Measurements from ENCODE around the gene TFRC. TPM values are rescaled to one million over a fixed set of nuclear protein-coding genes. Genes with fewer than 3 reads are reported as not detected.
"Not testable (repeated sequence)": the region's sequence is repeated elsewhere in the genome, so short reads cannot be mapped to it uniquely, and the experiment has no call there.

The TFRC gene
- total RNA-seq, 1 donor from 2014 or later = 268 TPM

DNA sequence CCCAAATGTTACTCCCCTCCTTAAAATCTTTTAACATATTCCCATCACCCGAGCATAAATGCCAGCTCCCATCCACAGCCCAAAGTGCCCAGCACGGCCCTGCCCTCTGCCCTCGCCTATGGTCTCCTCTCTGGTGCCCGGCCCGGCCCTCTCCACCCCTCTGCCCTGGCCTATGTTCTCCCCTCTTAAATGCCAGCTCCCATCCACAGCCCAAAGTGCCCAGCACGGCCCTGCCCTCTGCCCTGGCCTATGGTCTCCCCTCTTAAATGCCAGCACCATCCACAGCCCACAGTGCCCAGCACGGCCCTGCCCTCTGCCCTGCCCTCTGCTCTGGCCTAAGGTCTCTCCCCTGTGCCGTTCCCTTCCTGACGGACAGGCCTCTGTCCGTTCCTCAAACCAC lies 76.6 kb downstream of the TFRC start:
- DNase-seq (ENCODE audit: low read depth, low spot score) = not testable (repeated sequence)

DNA sequence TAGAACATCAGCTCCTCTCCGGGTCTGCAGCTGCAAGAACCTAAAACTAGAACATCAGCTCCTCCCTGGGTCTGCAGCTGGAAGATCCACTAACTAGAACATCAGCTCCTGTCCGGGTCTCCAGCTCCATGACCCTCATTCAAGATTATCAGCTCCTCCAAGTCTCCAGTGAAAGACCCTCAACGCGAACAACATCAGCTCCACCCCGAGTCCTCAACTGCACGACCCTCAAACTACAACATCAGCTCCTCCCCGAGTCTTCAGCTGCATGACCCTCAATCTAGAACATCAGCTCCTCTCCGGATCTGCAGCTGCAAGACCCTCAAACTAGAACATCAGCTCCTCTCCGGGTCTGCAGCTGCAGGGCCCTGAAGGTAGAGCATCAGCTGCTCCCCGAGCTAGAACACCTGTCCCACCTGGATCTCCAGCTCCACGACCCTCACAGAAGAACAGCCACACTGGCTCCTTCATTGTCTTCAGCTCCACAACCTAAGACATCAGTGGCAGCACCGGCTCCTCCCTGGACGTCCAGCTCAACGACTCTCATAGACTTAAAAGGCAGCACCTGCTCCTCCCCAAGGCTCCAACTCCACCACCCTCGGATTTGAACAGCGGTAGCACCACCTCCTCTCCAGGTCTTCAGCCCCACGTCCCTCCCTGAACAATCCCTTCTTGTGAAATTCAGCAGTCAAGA lies 77.4 kb downstream of the TFRC start:
- not testable (repeated sequence) for DNase-seq (ENCODE audit: low read depth, low spot score)

- no peak for DNase-seq (ENCODE audit: low read depth, low spot score)
Observed at GRCh38 chr3:196003611-196004010, 78.3 kb downstream of the TFRC start.

DNA sequence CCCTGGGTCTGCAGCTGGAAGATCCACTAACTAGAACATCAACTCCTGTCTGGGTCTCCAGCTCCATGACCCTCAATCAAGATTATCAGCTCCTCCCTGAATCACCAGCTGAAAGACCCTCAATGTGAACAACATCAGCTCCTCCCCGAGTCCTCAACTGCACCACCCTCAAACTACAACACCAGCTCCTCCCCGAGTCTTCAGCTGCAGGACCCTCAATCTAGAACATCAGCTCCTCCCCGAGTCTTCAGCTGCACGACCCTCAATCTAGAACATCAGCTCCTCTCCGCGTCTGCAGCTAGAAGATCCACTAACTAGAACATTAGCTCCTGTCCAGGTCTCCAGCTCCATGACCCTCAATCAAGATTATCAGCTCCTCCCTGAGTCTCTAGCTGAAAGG lies 79.2 kb downstream of the TFRC start:
- not testable (repeated sequence) for DNase-seq (ENCODE audit: low read depth, low spot score)

GRCh38 chr3:196001240-196001639 lies 80.7 kb downstream of the TFRC start:
- not testable (repeated sequence) for DNase-seq (ENCODE audit: low read depth, low spot score)

DNA sequence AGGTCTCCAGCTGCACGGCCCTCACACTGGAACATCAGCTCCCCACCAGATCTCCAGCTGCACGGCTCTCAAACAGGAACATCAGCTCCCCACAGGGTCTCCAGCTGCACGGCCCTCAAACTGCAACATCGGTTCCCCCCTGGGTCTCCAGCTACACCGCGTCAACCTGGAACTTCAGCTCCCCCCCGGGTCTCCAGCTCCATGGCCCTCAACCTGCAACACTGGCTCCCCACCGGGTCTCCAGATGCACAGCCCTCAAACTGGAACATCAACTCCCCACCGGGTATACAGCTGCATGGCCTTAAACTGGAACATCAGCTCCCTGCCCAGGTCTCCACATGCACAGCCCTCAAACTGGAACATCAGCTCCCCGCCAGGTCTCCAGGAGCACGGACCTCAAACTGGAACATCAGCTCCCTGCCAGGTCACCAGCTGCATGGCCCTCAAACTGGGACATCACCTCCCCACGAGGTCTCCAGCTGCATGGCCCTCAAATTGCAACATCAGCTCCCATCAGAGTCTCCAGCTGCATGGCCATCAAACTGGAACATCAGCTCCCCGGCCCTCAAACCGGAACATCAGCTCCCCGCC lies 81.4 kb downstream of the TFRC start:
- DNase-seq (ENCODE audit: low read depth, low spot score) = not testable (repeated sequence)

GRCh38 chr3:195999896-196000295 lies 82.0 kb downstream of the TFRC start:
- DNase-seq (ENCODE audit: low read depth, low spot score) = no peak

Other genes with a start within 250 kb of the TFRC start
- 8.0 and 10.5 TPM in 2 replicates for gene TNK2, start 173.5 kb downstream of the TFRC start, total RNA-seq
- gene ZDHHC19, start 129.3 kb upstream of the TFRC start, total RNA-seq = not detected in 2 replicates
- gene SLC51A, start 134.4 kb upstream of the TFRC start, total RNA-seq = not detected in 2 replicates
- gene PCYT1A, start 205.6 kb upstream of the TFRC start, total RNA-seq = 82.4 and 89.4 TPM in 2 replicates
- 11.5 and 12.3 TPM in 2 replicates for gene DYNLT2B, start 236.2 kb upstream of the TFRC start, total RNA-seq